Mesodermal cell (in vitro differentiated cells): ENCODE results near the gene IDH2.
"Not testable (repeated sequence)": the region's sequence is repeated elsewhere in the genome, so short reads cannot be mapped to it uniquely, and the experiment has no call there.

Experiments used
- H3K27ac ChIP-seq: 2 replicates; pipeline ENCODE4 v1.7.0; 2013; ENCODE audit warnings: mild to moderate bottlenecking, low read depth, low read length, moderate library complexity; ENCODE audit not compliant: severe bottlenecking
- H3K36me3 ChIP-seq: 2 replicates; pipeline ENCODE4 v1.7.1; 2013; ENCODE audit warnings: mild to moderate bottlenecking, low read length, moderate library complexity; ENCODE audit not compliant: control insufficient read depth, insufficient read depth
- H3K4me1 ChIP-seq: one replicate; pipeline ENCODE4 v1.7.1; 2013; ENCODE audit warnings: mild to moderate bottlenecking, low read length; ENCODE audit not compliant: insufficient read depth, control insufficient read depth, poor library complexity, severe bottlenecking
- H3K4me3 ChIP-seq: 2 replicates; pipeline ENCODE4 v1.7.0; 2013; ENCODE audit warnings: low read length, control low read depth, mild to moderate bottlenecking; ENCODE audit not compliant: insufficient read depth, poor library complexity, severe bottlenecking; ENCODE audit errors: extremely low read depth
- H3K9me3 ChIP-seq: 2 replicates; pipeline ENCODE4 v1.7.1; 2013; ENCODE audit warnings: mild to moderate bottlenecking, low read length, moderate library complexity; ENCODE audit not compliant: control insufficient read depth
- WGBS, 2 experiments: methylation state at CpG; one replicate each; pipeline ENCODE4 v1.1.5; 2013; ENCODE audit warnings: missing lambda C conversion rate in 2 of 2; ENCODE audit not compliant: insufficient coverage in 2 of 2; 5-methylcytosine and 5-hydroxymethylcytosine counted together

The IDH2 gene

DNA sequence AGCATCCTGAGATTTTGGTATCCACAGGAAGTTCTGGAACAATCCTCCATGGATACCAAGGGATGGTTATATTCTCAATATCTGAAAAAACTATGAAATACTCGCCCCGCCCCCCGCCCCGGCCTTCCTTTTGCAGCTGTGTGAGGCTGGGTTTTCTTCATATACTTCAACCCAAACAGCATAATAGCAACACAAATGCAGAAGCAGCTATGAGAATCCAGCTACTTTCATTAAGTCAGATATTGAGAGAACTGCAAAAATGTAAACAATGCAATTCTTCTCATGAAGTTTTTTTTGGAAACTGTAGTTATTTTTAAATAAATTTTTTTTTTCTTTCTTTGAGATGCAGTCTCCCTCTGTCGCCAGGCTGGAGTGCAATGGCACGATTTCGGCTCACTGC lies 10.9 kb upstream of the IDH2 start:
- H3K4me1 ChIP-seq = no peaks in the 10 kb centered on the region
- no peak overlapping the region for H3K27ac ChIP-seq
- H3K4me3 ChIP-seq = no peak overlapping the region
- no peaks in the 10 kb centered on the region for H3K36me3 ChIP-seq
- peaks cover 11% of the 10 kb centered on the region for H3K9me3 ChIP-seq
- 90 to 100% methylated on average over 3 of the region's 7 CpGs for WGBS, 2 experiments

DNA sequence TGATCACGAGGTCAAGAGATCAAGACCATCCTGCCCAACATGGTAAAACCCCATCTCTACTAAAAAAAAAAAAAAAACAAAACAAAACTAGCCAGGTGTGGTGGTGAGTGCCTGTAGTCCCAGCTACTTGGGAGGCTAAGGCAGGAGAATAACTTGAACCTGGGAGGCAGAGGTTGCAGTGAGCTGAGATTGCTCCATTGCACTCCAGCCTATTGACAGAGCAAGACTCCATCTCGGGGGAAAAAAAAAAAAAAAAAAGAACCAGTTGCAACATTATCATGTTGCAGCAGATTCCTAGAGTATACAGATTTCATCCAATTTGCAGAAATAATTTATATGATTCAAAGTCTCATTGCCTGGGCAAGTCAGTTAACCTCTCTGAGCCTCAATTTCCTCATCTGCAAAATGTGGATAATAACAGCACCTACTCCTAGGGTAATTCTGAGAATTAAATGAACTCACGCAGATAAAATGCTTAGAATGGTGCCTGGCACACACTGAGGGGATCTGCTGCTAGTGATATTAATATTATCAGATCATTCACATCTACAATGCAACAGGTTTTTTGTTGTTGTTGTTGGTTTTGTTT lies 7.0 kb upstream of the IDH2 start:
- H3K9me3 ChIP-seq, H3K27ac ChIP-seq, H3K4me3 ChIP-seq, H3K36me3 ChIP-seq: not testable (repeated sequence)
- peaks cover 10% of the 10 kb centered on the region for H3K4me1 ChIP-seq
- WGBS, 2 experiments = no CpG with 5 or more reads among the region's 3 CpGs

DNA sequence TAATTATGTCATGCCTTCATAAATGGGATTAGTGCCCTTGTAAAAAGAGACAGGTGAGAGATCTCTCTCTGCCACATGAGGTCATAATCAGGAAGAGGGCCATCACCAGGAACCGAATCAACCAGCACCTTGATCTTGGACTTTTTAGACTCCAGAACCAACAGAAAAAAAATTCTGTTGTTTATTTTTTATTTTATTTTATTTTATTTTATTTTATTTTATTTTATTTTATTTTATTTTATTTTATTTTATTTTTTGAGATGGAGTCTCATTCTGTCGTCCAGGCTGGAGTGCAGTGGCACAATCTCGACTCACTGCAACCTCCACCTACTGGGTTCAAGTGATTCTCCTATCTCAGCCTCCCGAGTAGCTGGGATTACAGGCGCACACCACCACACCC lies 5.8 kb upstream of the IDH2 start:
- not testable (repeated sequence) for H3K4me3 ChIP-seq, H3K36me3 ChIP-seq, H3K27ac ChIP-seq, H3K9me3 ChIP-seq
- WGBS, 2 experiments = no CpG with 5 or more reads among the region's 5 CpGs
- H3K4me1 ChIP-seq = peaks cover 10% of the 10 kb centered on the region

DNA sequence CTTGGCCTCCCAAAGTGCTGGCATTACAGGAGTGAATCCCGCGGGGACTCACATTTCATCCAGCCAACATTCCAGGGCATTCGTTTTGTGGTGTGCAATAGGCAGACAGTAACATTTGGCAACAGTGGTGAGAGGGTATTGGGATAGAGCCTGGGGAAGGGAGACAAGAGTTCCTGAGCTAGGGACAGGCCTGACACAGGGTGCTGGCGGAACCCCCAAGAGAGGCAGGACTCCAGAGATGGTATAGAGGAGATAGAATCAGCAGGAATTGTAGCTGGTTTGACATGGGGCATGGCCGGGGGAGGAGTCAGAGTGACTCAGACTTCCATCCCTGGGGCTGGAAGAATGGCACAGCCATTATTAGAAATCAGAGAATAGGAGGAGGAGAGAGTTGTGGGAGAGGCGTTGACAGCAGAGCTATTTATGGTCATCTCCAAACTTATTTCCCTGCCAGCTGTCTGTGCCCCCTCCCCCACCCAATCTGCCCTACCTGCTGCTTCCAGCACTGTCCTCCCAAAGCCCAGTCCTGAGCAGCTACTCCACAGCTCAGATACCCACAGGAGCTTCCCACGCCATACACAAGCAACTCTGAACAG lies 4.4 kb upstream of the IDH2 start:
- no peaks in the 10 kb centered on the region for H3K36me3 ChIP-seq
- no peaks in the 10 kb centered on the region for H3K9me3 ChIP-seq
- H3K27ac ChIP-seq = no peak overlapping the region
- WGBS, 2 experiments = 60% methylated on average over 3 to 5 of the region's 7 CpGs
- H3K4me3 ChIP-seq = no peak overlapping the region
- H3K4me1 ChIP-seq = peaks cover 10% of the 10 kb centered on the region

DNA sequence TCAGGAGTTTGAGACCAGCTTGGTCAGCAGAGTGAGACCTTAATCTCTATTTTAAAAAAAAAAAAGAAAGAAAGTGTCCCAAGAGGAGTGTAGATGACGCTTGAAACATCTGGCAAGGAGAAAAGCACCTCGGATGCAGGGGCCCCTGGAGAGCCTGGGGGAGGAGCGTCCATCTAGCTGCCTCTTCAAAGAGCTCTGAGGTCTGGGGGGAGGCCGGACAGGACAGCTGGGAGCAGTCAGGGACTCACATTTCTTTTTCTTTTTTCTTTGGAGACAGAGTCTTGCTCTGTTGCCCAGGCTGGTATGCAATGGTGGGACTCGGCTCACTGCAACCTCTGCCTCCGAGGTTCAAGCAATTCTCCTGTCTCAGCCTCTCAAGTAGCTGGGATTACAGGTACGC lies 3.3 kb upstream of the IDH2 start:
- Histone ChIP-seq H3K9me3 (no peaks in the 10 kb centered on the region), H3K4me3 (no peak overlapping the region), H3K4me1 (peaks cover 18% of the 10 kb centered on the region), H3K27ac (no peak overlapping the region), H3K36me3 (peaks cover 2% of the 10 kb centered on the region)
- WGBS, 2 experiments = 86 to 89% methylated on average over 5 to 7 of the region's 7 CpGs

DNA sequence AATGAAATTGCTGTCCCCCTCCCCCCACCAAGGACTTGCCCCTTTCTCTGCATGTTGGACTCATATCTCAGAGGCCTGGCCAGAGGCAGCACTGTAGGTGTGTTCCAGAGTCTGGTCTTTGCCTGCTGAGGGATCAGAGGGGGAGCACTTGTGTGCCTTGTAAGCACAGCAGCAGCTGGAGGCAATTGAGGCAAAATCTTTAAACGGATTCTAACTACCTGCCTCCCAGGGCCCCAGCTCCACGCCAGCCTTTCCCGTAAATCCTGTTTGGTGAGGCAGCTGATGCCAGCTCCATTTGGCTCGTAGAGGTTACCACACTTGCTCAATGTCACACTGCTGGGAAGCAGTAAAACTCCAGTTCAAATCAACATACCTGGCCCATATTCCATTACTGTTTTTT lies 2.3 kb upstream of the IDH2 start:
- WGBS, 2 experiments = 87 to 92% methylated on average over 3 to 4 of the region's 4 CpGs
- peaks cover 20% of the 10 kb centered on the region for H3K4me1 ChIP-seq
- H3K27ac ChIP-seq = no peak overlapping the region
- no peaks in the 10 kb centered on the region for H3K9me3 ChIP-seq
- no peak overlapping the region for H3K4me3 ChIP-seq
- H3K36me3 ChIP-seq = peaks cover 4% of the 10 kb centered on the region

DNA sequence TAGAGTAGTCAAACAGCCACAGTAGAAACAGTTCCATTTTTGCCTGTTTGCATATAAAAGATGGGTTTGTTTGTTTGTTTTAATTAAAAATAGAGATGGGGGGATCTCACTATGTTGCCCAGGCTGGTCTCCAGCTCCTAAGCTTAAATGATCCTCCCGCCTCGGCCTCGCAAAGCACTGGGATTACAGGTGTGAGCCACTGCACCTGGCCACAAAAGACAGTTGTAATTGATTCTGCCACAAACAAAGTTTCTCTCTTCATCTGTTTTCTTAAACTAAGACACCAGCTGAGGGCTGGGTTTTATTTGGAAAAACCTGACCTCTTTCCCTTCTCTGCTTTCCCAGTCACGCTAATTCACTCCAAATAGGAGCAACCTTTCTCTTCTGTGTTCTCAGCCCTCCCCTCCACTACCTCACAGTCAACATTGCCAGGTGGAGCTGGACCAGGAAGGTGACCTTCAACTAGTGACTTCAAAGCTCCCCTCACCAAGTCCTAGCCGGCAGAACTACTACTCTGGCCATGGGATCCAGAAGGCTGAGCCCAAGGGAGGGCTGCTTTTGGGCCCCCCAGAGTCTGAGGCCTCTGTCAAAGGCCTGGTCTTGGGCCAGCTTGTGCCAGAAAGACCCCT lies 1.5 kb upstream of the IDH2 start:
- H3K27ac ChIP-seq = no peak overlapping the region
- WGBS, 2 experiments = 88 to 89% methylated on average over 5 of the region's 5 CpGs
- H3K4me3 ChIP-seq = no peak overlapping the region
- H3K4me1 ChIP-seq = peaks cover 20% of the 10 kb centered on the region
- no peaks in the 10 kb centered on the region for H3K9me3 ChIP-seq
- H3K36me3 ChIP-seq = peaks cover 4% of the 10 kb centered on the region

DNA sequence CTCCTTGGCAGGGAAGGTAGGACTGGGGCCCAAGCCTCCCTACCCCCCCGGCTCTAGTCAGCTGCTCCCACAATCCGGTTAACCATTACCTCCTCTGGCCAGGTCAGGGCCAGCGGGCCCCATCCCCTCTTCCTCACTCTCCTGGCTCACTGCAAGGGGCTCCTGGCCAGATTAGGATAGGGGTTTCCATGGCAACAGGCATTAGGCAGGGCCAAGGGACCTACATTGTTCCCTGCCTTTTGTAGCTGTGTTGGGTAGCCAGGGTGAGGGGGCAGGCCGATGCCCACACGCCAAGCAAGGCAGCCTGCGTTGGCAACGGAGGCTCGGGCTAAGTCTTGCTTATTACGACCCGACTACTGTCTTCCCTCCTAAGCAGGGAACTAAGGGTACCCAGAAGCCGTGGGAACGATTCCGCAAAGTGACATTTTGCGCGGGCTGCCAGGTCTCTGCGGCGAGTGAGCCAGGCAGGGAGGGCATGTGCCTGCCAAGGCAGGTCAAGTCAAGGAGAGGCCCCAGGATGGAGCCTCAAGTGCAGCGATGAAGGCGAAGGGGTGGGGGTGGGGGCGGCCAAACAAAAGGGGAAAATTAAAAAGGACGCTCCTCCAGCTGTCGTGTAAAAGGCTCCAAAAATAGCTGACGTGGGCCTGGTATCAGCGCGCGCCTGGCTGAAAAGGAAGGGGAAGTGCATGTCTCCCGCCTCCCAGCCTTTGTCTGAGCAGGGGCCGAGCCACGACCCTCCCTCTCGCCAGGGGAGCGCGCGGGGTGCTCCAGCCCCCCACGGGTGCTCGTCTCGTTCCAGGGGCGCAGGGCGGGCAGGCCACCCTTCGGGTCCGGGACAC lies 919 bp downstream of the IDH2 start:
- H3K36me3 ChIP-seq = peaks cover 9% of the 10 kb centered on the region
- peak overlapping the region; percentile 79 for H3K4me3 ChIP-seq
- 6 to 9% methylated on average over 28 to 30 of the region's 40 CpGs for WGBS, 2 experiments
- no peaks in the 10 kb centered on the region for H3K9me3 ChIP-seq
- H3K4me1 ChIP-seq = peaks cover 13% of the 10 kb centered on the region
- peak overlapping the region; percentile 82 for H3K27ac ChIP-seq

DNA sequence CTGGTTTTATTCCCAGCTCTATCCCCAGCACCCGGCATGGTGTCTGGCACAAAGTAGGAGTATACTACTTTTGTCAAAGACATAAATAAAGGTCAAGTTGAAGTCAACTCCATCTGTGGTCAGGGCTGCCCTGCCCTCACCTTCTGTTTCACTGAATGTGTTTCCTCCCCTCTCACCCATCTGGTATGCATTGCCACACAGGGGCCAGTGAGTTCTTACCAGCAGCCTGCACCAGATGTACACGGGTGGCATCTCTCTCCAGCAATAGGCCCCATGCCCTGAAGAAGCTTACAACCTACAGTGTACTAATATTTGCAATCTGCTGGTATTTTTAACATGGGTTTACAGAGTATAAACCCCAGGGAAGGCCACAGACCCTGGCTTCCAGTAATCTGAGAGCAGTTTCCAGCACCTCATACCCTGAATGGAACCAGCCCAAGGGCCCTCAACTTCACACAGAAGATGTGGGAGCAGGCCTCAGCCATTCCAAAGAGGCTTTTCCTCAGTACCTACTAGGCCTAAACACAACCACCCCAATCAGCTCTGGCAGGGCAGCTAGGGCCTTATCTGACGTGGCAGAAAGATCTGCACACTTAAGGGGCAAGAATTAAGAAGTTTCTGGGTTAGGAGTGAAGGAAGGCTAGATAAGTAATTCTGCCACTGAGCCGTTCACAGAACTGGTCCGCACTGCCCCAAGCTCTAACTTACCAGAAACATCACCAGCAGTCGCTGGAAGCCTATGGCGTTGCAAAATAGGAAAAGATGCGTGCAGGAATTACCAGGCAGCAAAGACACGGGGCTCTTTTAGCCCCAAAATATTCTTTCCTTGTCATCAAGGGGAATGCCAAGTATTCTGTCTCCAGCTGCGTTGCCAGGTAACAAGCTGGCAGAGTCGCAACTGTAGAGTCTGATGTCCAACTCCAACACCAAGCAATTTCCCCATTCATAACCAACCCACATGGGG lies 2.1 kb downstream of the IDH2 start:
- Histone ChIP-seq H3K27ac (peak overlapping the region; percentile 16), H3K4me1 (peaks cover 10% of the 10 kb centered on the region), H3K4me3 (peak overlapping the region; percentile 79), H3K36me3 (peaks cover 9% of the 10 kb centered on the region), H3K9me3 (no peaks in the 10 kb centered on the region)
- 95 to 98% methylated on average over 8 of the region's 11 CpGs for WGBS, 2 experiments
